Midbrain (tissue), 1 donor: ENCODE data around the gene GBE1.

ENCODE experiments used
- DNase-seq: peaks from one replicate; lab custom pipeline; 2025; lab: John Stamatoyannopoulos, UW

The GBE1 gene

GRCh38 chr3:81468391-81468790 is 293.1 kb downstream of the GBE1 start:
- DNase-seq: no peak

DNA sequence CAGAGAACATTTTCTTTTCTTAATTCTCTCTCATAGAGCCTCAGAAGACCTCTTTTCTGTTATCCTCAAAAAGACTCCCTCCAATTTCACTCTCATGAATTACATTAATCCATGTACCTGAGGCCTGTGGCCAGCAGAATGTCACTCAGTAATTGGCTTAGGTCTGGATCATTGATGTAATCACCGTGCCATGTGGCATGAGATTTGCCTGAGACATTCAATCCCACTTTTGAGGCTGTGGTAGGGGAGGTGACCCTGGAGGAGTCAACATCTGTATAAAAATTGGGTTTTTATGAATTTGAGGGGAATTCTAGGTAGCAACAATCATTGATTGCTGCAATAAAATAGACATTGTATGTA is 295.3 kb downstream of the GBE1 start:
- no peak for DNase-seq

GRCh38 chr3:81465510-81466200 is 295.8 kb downstream of the GBE1 start:
- DNase-seq: no peak

DNA sequence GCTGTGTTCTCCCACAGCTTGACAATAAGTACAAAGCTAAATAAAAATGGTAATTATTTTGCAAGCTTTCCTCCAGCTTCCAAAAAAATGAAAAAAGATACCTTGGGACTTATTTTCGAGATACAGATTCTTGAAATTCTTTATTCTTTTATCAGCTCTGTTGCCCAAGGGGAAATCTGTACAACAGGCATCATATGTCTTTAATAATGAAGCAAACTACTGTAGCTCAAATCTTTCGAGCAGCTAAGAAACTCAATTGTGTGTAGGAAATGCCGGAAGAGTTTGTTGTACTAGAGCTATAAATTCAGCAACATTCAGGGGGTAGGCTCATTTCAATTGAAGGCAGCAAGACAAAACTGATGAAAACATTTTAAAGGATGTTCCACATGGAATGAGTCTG is 297.7 kb downstream of the GBE1 start:
- DNase-seq: no peak

- DNase-seq: no peak
These were observed 298.5 kb downstream of the GBE1 start for GRCh38 chr3:81462921-81463320.

DNA sequence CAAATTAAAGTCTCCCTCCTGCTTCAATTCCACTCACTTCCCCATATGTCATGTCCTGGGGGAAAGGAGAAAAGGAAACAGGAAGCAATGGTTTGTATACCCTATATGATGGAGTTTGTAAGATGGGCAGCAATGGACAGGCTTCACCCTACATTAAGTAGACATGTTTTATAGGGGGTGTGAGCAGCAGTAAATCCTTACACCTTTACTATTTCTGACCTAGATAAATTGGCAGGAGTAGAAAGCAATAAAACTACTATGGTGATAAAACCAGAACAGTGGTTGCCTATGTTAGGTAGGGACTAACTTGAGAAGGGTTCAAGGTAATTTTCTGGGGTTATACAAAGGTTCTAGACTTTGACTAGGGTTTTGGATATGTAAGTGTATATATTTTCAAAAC is 301.7 kb downstream of the GBE1 start:
- DNase-seq: no peak

DNA sequence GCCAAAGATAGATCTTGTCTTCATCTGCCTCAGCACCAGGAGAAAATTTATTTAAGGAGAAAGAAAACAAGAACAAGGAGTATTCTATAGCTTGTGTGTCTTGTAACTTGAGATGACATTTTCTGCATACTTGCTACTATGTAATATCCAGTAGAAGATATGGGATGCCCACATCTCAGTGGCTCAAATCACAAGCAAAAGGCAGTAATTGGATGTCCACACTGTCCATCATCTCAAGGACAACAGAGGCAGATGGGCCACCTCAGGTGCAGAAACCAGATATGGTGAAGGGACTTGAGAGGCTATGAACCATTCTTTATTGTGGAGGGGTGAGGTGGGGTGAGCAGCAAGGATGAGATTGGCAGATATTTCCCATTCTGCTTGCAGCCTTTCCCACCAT is 309.0 kb downstream of the GBE1 start:
- DNase-seq: no peak

- no peak for DNase-seq
These were observed 309.8 kb downstream of the GBE1 start for GRCh38 chr3:81451611-81452010.

GRCh38 chr3:81451140-81451539 is 310.3 kb downstream of the GBE1 start:
- DNase-seq: no peak

DNA sequence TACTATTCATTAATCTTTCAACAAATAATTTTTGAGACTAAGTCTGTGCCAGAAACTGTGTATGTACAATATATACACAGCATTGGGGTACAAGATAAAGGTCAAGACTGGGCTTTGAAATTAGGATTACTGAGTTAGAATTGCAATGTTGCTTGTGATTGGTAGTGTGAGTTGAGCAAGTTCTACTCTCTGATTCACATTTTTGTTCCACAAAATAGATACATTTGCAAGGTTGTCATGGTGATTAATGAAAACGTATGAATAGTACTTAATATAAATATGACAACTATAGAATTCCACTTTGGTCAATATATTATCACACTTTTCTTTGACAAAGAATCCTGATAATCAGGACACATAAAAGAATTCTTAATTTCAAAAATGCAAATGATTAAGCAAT is 314.6 kb downstream of the GBE1 start:
- DNase-seq: no peak

DNA sequence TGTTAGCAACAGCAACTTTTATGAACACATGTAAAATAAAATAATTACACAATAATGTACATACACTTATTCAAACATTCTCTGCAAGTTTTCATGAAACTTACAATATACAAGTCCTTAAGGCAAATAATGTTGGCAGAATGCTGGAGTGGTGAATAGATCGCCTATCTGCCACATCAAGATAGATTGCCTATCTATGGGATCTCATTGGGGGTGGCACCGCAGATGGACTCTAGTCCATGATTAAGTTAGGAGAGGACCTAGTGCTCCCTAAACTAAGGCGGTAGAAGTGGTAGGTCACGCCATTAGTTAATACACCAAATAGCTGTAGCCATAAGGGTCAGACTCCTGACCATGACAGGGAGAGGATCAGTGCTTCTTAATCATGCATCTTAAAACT is 315.7 kb downstream of the GBE1 start:
- no peak for DNase-seq

- no peak for DNase-seq
These were observed 316.5 kb downstream of the GBE1 start for GRCh38 chr3:81444817-81445460.

DNA sequence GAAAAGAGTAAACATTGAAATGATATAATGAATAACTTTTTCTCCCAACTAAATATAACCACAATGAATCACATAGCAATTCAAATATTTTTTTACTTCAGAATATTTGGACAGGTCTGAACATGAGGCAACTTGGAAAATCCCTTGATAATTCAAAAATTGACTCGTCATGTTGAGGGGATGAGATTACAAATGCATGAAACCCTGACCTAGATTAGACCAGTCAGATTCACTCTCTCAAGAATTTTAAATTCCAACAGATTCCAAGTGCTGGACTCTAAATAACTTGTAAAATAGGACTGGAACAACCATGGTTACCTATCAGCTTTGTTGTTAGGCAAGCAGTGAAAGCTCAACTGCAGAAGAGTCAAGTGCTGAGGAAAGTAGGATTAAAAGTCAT is 317.5 kb downstream of the GBE1 start:
- no peak for DNase-seq

DNA sequence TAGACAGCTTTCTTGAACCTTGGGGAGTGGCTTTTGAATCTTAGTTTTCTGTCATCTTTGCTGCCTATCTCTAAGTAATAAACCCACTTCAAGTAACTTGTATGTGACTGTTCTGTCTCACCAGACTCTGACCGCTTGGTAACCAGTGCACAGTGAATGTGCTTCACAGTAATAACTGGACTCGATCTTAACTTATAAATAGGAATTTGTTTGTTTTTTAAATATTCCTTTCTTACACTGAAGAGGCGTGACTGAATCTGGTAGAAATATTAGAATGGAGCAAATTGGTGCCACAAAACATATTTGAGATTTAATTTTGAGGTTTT is 318.0 kb downstream of the GBE1 start:
- no peak for DNase-seq

- DNase-seq: no peak
These were observed 318.5 kb downstream of the GBE1 start for GRCh38 chr3:81442758-81443456.

GRCh38 chr3:81440661-81441060 is 320.8 kb downstream of the GBE1 start:
- DNase-seq: no peak
